ENCODE results near the gene NSL1.

The NSL1 gene

DNA sequence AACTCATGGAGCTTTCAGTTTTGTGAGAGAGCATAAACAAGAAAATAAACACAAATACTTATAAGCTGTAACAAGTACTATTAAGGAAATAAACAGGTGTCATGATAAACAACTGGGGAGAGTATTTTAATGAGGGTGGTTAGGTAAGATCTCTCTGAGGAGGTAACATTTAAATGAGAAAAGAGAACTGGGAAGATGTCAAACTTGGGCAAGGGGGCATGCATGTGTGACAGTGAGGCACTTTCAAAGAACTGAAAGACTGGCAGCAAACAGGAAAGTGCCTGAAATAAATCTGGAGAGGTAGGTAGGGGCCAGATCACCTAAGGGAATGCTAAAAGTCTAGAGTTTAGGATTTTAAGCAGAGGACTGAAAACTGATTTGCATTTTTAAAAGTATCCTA lies 37.8 kb downstream of the NSL1 start:
- no peak for DNase-seq (ENCODE audit: low read depth)
- in situ Hi-C loops (cut with HindIII; ENCODE audit: low sequenced_read_pairs): no loop called here
- no peak for TF ChIP-seq CTCF (IDR thresholded peaks at IDR 0.05; ENCODE audit: low read depth, low read length, missing control alignments)
- H3K4me3 ChIP-seq (ENCODE audit: low read depth, low read length): no peak overlapping the region

DNA sequence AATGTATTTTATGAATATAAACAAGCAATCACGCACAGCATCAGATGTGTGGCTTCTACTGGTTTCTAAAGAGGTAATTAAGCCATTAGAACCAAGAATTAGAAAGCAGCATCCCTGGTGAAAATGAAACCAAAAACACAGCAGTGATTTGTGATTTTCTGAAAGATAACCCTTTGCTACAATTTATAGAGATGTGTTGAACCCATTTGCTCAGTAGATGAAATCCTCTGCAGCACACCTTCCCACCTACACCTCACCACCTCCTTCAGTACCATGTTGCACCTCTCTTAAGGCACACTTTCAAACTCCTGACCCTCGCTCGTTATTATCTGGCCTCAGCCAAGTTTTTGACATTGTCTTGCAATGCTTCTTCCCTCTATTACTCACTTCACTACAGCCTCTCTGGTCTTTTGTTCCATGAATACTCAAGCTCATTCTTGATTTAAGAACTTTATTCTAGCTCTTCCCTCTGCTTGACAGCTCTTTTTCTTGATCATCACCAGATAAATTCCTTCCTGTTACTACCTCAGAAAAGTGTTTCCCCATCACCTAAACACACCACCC lies 38.6 kb downstream of the NSL1 start:
- H3K4me3 ChIP-seq (ENCODE audit: low read depth, low read length): no peak overlapping the region

GRCh38 chr1:212752252-212752933 lies 39.2 kb downstream of the NSL1 start:
- no peak overlapping the region for H3K4me3 ChIP-seq (ENCODE audit: low read depth, low read length)
- in situ Hi-C loops (cut with HindIII; ENCODE audit: low sequenced_read_pairs): no loop called here
- DNase-seq (ENCODE audit: low read depth): no peak
- TF ChIP-seq CTCF (IDR thresholded peaks at IDR 0.05; ENCODE audit: low read depth, low read length, missing control alignments): no peak

More for the DNA sequence above, 38.6 kb downstream of the NSL1 start:
- TF ChIP-seq CTCF (IDR thresholded peaks at IDR 0.05; ENCODE audit: low read depth, low read length, missing control alignments): no peak
- in situ Hi-C loops (cut with HindIII; ENCODE audit: low sequenced_read_pairs): no loop called here
- DNase-seq (ENCODE audit: low read depth): no peak

DNA sequence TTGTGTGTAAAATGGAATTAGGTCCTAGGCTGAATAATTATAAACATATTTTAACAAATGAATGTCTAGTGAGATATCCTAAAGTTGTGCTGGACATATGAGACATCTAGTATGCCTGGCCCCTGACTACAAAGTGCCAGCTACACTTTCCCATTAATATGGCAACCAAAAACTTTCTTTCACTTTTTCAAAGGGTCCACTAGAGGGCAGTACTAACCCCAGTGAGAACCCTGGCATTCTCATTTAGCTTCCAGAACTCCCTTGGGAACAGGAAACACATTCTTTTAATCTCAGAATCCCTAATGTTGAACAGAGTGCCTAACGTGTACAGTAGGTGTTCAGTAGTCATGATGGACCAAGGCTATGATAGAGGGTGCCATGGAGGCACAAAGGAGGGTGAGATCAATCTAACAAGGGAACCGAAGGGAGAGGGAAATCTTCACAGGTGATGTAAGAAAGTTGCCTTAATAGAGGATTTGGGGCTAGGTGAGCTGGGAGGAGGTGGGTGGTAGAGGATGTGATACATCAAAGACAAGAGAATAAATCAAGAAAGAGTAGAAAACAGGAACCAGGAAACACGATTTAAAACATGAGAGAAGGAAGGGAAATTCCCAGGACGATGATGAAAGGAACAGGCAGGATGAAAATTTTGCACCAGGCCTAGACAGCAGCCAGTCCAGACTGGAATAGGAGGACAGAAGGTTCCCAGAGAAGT lies 41.6 kb downstream of the NSL1 start:
- in situ Hi-C loops (cut with HindIII; ENCODE audit: low sequenced_read_pairs): no loop called here
- no peak overlapping the region for H3K4me3 ChIP-seq (ENCODE audit: low read depth, low read length)
- TF ChIP-seq CTCF (IDR thresholded peaks at IDR 0.05; ENCODE audit: low read depth, low read length, missing control alignments): peak; percentile 84
- DNase-seq (ENCODE audit: low read depth): peak; percentile 63

DNA sequence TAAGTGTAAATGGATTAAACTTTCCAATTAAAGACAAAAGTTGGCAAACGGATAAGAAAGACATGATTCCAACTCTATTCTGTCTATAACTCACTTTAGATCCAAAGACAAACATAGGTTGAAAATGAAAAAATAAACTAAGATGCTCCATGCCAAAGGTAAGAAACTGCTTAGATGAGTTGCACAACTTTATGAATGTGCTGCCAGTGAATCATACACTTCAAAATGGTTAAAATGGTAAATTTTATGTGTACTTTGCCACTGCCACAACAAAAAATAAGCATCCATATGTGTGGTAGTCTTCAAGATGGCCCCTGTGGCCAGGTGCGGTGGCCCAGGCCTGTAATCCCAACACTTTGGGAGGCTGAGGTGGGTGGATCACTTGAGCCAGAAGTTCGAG lies 45.0 kb downstream of the NSL1 start:
- H3K4me3 ChIP-seq (ENCODE audit: low read depth, low read length): no peak overlapping the region
- TF ChIP-seq CTCF (IDR thresholded peaks at IDR 0.05; ENCODE audit: low read depth, low read length, missing control alignments): no peak
- in situ Hi-C loops (cut with HindIII; ENCODE audit: low sequenced_read_pairs): no loop called here
- no peak for DNase-seq (ENCODE audit: low read depth)

DNA sequence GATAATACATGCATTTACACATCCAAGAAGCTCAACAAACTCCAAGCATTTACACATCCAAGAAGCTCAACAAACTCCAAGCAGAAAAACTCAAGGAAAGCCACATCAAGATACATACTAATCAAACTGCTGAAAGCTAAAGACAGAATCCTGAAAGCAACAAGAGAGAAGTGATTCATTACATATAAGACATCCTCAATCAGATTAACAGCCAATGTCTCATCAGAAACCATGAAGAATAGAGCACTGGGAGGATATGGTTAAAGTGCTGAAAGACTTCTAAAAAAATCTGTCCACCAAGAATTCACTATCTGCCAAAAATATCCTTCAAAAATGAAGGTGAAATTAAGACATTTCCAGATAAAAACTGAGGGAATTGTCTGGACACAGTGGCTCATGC lies 46.3 kb downstream of the NSL1 start:
- in situ Hi-C loops (cut with HindIII; ENCODE audit: low sequenced_read_pairs): no loop called here
- no peak for DNase-seq (ENCODE audit: low read depth)
- TF ChIP-seq CTCF (IDR thresholded peaks at IDR 0.05; ENCODE audit: low read depth, low read length, missing control alignments): no peak
- H3K4me3 ChIP-seq (ENCODE audit: low read depth, low read length): no peak overlapping the region

Measured in astrocyte of the cerebellum (primary cell).